ENCODE results near the gene HOXB4.

The HOXB4 gene

GRCh38 chr17:48558057-48558830 is 19.9 kb downstream of the HOXB4 start:
- no peak for DNase-seq

GRCh38 chr17:48556576-48557401 is 21.4 kb downstream of the HOXB4 start:
- DNase-seq, result no peak

DNA sequence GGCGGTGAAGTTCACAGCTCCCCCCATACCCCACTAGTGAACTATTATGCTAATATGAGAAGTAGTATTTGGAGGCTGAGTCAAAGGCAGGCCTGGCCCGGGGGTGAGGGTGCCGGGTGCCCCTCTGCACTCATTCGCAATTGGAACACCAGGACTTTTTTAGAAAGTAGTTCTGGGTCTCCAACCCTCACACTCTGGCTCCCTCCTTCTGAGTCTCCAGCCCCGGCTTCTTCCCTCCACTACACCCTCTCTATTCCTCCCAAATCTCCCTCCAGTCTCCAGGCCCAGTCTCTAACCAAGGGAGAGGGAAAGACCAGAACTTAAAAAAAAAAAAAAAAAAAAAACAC is 21.9 kb downstream of the HOXB4 start:
- DNase-seq, result no peak

DNA sequence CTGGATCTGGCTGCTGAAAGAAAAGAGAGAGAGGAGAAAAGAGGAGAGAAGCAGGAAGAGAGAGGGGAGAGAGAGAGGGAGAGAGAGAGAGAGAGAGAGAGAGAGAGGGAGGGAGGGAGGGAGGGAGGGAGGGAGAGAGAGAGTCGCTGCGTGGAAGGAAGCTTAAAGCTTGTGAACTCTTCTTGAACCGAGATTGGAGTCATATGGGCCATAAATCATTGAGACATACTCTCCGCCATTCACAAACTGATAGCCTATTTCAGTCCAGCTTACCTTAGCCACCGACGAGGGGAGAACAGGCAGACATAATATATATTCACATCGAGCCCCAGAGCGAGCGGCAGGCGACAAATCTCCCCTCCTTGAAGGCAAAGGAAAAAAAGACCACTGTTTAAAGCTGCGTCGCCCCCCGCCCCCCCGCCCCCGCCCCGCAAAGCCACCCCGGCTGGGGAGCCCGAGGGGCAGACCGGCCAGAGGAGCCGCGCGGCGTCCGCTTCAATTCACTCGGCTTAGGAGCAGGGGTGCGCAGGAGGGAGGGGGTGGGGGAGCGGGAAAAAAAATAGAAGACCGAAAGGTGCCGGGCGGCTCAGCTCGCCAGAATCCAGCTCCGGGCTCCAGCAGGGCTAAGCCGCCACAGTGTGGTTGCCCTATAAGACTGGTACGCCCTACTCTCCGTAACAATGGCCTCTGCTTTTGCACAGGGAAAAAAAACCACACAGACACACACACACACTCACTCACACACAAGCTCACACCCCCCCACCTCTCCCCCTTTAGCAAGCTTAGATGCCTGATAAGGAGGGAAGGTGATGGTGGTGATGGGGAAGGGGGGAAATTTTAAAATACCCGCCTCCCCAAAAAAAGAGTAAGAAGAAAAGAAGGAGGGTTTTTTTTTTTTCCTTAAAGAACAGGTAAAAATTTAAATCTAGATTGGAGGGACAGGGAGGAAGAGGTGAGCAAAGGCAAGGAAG is 22.6 kb downstream of the HOXB4 start:
- DNase-seq, result no peak

- DNase-seq, result no peak
Observed at GRCh38 chr17:48554412-48555257, 23.5 kb downstream of the HOXB4 start.

DNA sequence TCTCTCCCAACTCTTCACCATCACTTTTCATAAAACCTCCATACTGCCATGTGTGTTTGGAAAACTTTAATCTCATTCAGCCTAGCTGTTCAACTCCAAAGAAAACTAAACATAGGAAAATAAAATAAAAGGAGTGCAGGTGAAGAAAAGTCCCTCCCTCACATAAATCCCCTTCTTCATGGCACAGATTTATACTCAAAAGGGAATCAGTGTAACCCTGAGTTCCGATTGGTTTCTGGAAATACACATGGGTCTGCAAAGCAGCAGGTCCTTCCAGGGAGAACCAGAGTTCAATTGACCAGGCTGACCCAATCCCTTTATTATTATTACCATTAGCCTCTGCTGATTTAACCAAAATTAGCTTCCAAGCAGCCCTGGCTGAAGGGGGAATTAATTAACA is 24.3 kb downstream of the HOXB4 start:
- DNase-seq, result no peak

DNA sequence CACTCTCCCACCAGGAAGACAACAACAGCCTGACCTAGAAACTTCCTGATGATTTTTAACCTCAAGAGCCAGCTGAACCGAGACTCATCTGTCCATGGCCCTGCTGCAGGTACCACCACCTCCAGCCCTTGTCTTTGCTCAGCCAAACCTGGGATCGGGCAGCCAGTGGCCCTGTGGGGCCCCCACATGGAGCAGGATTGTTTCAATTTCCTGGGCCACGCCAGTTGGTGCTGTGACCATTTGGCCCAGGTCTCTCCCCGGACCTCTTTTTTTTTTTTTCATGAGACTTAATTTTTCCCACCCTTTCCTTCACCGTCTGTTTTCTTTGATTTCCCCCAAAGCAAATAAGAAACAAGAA is 25.0 kb downstream of the HOXB4 start:
- DNase-seq, result no peak

GRCh38 chr17:48552466-48553189 is 25.5 kb downstream of the HOXB4 start:
- no peak for DNase-seq

DNA sequence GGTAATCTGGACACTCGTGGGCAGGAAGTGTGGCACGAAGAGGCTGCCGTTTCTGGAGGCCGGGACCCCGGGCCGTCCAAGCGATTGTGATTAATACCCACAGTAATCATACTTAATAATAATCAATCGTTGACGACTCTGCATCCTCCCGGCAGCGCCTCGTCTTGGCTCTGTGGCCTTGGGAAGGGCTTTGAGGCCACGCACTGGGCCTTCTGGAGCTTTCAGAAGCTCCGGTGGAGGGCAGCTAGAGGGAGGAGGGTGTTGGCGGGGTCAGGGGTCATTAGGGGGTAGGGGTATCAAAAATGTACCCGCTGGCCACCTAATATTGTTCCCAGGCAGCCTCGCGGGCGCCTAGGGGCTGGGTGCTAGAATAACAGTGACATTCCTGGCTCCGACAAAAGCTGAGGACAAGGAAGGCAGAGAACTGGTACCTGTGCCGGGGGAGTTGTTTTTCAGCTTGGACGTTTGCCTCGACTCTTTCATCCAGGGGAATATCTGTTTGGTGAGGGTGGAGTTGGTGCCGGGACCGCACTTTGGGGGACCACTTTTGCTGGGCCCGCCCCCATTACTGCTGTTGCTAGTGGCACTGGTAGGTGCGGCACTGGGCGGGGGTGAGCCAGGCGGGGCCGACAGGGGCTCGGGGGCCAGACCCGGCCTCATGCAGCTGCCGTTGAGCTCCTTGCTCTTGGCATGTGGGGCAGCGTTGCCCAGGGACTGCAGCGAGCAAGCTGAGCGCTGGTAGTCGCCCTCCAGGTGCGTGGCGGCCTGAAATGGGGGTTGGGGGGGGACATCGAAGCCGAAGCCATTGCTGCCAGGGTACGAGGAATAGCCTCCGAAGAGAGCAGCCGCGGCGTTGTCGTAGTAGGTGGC is 26.3 kb downstream of the HOXB4 start:
- DNase-seq, result no peak

- DNase-seq, result no peak
Observed at GRCh38 chr17:48551214-48551555, 27.0 kb downstream of the HOXB4 start.

GRCh38 chr17:48550502-48551213 is 27.5 kb downstream of the HOXB4 start:
- no peak for DNase-seq

- no peak for DNase-seq
Observed at GRCh38 chr17:48549914-48550501, 28.1 kb downstream of the HOXB4 start.

GRCh38 chr17:48549281-48549630 is 28.9 kb downstream of the HOXB4 start:
- no peak for DNase-seq

DNA sequence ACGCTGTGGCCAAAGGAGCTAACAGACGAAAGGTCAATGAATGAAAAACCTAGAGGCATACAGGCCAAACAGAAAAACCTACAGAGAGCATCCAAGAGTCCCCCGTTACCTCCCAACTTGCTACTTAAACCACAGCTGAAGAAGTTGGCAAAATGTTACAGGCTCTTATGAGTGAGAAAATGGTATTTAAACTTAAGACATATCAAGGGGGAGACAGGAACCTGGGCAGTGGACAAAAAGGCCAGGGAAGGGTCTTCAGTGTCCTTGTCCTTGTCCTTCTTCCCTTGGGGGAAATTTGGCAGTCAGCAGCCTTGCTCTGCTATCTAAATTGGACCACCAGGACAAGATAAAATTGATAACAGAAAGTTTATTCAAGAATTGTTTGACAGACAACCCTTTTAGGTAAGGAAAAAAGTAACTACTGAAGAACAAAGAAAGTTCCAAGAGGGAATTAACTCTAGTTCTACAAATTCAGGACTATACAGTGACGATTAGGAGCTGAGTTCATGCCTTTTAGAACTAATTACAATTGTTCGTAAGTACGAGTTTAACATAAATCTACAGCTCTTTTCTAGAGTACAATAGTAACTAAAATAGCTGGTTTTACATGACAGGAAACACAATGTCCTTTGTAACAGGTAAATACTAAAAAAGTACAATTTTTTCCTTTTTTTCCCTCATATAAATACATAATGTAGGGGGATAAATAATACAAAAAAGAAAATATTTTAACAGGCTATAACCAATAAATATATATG is 29.4 kb downstream of the HOXB4 start:
- no peak for DNase-seq

GRCh38 chr17:48547808-48548522 is 30.2 kb downstream of the HOXB4 start:
- DNase-seq, result no peak

DNA sequence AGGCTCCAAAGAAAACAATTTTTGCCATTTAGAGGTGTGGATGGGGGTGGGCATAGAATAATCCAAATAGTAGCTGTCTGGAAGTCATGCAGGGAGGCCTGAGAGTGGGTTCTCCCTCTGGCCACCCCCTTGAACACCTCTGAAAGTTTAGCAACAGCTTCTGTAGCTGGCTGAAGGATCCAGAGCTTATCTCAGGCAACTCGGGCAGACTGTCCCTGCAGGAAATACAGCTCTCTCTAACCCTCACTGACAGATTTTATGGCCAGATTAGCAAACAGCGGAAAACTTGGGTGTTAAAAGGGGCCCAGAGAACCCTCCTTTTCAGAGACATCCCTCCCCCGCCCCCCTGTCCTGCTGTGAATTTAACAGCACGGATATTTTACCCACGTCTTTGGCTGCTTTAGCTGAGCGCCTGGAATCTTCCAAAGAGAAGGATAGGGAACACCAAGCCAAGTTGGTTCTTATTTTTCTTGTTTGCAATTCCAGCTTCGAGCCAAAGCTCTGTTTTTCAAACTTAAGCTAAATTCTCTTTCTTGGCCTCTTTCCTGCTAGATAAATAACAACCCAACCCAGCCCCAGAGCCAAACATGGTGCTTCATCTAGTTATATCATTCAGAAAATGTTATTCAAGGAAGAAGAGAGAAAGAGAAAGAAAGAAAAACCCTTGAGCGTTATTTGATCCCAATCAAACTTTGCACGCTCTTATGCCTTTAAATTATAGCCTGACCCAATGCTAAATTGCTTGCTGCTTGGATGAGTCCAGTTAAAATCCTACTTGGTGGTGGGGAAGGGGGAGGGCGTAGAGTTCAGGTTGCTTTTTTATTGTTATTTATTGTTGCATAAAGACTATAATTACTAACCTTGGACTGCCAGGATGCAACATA is 31.0 kb downstream of the HOXB4 start:
- no peak for DNase-seq

Measured in stimulated activated CD4-positive, alpha-beta T cell treated with anti-CD3 and anti-CD28 coated beads, Interleukin-2, amount 100 ng/mL, for 48 hours (primary cell).